GM08714 (cell line): ENCODE measurements around the gene DCUN1D3.
A peak's percentile ranks its signal among the peaks of the same experiment; 100 is the strongest.

Experiments used
- H3K4me3 ChIP-seq: fragments of 200-500 bp; sonication (Bioruptor generic); 2 replicates; pipeline ENCODE4 v1.5.1; 2014; ENCODE audit warnings: mild to moderate bottlenecking, low read length, inconsistent platforms
- ZNF274 ChIP-seq: IDR thresholded peaks from 2 replicates; pipeline ENCODE4 v1.6.1; 2012; ENCODE audit warnings: mild to moderate bottlenecking, low read depth, low read length

DCUN1D3 gene

DNA sequence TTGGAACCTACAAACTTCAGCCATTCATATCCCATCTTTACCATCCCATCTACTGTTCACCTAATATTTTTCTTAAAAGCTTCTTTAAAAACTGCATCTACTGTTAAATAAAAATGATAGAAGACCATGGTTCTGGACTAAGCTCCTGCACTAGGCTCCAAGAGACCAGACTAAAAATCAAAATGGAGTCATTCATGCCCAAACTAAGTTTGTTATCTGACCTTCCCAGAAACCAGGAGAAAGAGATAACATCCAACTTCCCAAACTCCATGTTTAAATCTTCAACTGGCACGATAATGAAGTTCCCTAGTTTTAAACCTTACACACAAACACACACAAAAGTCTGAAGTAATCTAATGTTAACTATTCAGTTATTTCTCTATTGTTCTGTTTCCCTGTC lies 13.8 kb downstream of the DCUN1D3 start:
- no peak for TF ChIP-seq ZNF274
- H3K4me3 ChIP-seq = no peak overlapping the region

DNA sequence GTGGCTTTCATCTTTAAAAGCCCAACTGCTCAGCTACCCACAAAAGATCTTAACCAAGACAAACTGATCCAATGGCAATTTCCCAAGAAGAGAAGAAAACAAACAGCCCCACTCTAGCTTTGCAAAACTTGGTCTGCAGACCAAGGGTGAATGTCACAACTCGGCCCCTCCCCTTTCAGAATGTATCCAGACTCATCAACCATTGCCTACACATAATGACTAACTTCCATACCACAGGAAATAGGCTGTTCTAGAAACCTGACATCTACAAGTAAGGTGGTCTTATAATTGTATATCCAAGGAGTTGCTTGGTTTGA lies 16.0 kb downstream of the DCUN1D3 start:
- no peak for TF ChIP-seq ZNF274

DNA sequence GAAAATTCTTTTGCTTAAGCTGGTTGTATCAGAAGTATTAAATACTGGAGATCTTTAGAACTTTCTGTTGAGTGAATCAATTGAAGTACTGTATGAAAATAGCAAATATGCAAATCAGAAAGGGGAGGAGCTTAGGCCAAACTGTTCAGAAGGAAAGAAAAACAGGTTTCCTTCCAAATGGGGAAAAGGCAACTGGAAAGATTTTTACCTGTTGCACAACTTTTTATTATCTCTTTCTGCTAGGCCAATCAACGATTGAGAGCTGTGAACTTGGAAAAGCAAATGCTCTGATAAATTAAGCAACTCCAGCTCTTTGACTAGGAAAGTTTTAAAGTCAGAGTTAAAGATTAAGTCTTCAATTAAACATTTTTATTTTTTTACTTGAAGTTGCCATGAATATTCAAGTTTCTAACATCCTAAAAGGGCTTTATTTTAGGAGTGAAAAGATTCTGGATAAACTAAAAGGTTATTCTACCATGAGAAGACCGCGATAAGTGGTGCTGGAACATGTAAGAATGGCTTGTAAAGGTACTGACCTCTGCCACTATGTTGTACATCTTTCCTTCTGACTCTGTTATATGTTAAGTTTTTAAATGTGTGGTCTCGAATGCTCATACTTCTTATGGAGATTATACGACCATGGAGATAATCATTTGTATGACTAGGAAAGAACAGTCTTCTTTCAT lies 16.5 kb downstream of the DCUN1D3 start:
- no peak for TF ChIP-seq ZNF274
- no peak overlapping the region for H3K4me3 ChIP-seq

More for the DNA sequence above, 16.0 kb downstream of the DCUN1D3 start:
- H3K4me3 ChIP-seq = no peak overlapping the region

DNA sequence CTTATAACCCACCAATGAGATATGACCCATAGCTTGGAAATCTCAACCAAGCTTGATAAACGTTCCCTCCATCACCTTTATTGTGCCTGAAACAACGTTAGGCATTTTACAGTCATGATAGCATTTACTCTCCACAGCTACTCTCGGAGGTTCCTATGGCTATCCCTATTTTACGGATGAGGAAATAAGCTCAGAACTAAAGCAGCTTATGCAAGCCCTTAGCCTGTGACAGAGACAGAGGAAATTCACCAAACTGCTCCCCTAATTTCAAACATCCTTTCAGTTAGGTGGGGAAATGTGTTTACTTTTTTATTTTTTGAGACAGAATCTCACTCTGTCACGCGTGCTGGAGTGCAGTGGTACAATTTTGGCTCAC lies 18.7 kb downstream of the DCUN1D3 start:
- no peak for TF ChIP-seq ZNF274
- H3K4me3 ChIP-seq = no peak overlapping the region

DNA sequence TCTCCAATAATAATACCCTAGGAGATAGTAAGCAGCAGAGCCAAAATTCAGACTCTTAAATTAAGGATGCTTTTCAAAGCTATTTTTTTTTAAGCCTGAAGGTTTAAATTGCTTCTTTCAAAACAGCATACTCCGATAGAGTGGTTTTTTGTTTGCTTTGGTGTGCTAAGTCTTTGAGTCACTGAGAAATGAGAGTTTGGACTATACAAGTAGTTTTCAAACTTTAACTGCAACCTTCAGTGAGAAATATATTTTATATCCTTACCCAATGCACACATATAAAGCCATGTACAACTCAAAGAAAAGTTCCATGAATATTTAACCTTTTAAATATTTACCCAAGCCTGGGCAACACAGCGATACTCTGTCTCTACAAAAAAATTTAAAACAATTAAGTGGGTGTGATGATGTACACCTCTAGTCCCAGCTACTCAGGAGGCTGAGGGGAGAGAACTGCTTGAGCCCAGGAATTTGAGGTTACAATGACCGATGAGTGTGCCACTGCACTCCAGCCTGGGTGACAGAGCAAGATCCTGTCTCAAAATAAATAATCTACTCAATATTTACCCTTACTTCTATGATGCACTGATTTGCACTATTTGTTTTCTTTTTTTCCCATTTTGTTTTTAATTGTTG lies 19.2 kb downstream of the DCUN1D3 start:
- no peak for TF ChIP-seq ZNF274
- H3K4me3 ChIP-seq = no peak overlapping the region

DNA sequence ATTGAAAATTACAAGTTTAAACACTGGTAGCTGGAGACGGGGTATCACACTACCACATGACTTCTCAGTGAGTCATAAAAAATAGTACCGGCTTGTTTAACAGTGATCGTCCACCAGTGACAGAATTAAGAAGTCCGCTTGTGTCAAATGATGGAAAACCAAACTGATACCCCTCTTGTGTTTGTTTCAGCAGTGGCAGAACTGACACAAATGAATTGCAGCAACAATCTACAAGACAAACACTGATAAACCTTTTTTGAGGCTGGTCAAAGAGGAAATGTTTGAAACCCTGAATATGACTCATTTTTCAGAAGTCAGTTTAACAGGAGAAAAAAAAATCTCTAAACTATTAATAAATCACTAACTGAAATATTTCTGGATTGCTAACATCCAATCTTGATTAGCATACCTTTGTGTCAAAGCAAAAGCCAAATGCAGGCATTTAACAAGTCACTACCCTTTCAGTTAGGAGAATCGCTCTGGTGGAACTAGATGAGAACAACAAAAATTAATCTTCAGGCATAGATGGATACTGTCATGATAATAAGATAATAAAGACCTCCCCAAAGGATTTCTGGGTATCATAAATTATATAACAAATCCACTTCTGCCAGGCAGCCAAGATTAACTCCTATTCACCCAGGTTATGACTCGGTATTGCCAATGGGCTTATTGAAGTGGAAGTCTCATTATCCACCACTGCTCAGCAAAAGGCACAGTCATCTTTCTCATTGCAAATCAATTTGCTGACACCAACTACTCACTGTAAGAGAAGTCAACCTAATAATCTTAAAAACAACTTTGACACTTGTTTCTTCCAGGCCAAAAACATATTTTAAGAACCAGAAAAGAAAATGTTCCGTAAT lies 20.8 kb downstream of the DCUN1D3 start:
- no peak overlapping the region for H3K4me3 ChIP-seq
- TF ChIP-seq ZNF274 = no peak

DNA sequence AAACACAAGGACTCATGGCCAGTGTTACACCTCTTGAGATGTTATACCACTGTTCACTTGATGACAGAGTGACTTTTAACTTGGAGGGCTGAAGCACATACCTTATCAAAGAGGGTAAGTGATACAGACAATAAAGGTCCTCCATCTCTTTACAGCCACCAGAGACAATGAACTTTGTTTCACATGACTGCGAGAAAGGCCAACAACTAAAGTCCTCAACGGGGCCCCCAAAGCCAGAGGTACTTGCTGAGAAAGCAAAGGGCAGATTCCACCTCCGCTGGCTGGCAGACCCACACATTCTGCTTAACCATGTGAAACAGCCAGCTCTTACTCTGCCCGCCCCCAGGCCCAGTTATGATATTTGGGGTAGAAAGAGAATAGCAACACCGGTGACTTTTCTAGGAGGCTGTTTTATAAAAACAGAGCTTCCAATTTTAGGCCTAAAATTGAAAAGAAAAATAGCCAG lies 21.4 kb downstream of the DCUN1D3 start:
- TF ChIP-seq ZNF274 = no peak
- peak overlapping the region; percentile 28; the same call in 1 of the 2 replicates for H3K4me3 ChIP-seq

DNA sequence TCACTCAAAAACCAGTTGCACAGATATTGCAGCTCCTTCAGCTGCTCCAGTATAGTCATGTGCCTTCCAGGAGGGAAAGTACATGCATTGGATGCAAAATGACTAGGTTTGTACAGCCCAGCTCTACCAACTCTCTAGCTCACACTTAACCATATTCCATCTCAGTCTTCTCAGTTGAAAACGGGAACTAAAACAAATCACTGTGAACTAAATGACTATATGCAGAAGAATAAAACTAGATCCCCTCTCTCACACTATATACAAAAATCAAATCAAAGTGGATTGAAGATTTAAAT lies 24.9 kb downstream of the DCUN1D3 start:
- no peak for TF ChIP-seq ZNF274
- H3K4me3 ChIP-seq = peak overlapping the region; percentile 42; the same call in 1 of the 2 replicates

DNA sequence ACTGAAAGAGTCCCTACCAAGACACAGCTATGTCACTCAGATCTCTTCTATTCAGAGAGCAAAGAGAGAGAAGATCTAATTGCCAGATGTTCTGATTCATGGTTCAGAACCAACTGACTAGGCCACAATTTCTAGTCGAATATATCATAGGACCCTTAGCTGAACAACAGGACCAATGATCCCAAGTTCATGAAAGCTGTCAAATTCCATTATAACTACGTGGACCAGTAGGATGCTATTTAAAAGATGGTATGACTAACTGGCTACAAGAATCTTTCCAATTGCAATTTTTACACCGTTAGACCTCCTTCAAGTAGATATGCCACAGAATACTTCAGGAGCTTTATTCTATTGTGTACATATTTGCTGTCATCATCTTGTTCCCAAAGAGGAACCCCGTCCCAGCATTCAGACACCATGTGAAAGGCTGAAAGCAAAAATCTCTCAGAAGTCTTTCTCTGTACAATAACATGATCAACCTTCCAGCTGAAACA lies 26.0 kb downstream of the DCUN1D3 start:
- no peak for TF ChIP-seq ZNF274
- H3K4me3 ChIP-seq = no peak overlapping the region

DNA sequence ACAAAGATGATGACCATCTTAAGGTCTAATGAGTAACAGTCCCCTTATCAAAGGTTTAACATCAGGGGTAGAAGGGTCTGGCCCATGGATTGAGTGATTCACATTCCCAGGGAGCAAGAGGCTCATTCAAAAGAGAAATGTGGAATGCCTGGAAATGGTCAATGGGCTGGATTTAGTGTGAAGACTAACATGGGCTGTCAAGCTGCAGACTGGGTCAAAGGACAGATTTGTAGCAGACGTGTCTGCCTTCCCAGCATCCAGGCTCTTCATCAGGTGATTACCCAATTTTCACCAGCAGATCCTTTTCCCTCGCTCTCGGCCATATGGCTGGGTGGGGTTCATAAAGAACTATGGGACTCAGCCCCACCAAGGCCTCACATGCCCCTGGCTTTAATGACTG lies 26.8 kb downstream of the DCUN1D3 start:
- TF ChIP-seq ZNF274 = no peak
- no peak overlapping the region; the same call in 1 of the 2 replicates for H3K4me3 ChIP-seq

DNA sequence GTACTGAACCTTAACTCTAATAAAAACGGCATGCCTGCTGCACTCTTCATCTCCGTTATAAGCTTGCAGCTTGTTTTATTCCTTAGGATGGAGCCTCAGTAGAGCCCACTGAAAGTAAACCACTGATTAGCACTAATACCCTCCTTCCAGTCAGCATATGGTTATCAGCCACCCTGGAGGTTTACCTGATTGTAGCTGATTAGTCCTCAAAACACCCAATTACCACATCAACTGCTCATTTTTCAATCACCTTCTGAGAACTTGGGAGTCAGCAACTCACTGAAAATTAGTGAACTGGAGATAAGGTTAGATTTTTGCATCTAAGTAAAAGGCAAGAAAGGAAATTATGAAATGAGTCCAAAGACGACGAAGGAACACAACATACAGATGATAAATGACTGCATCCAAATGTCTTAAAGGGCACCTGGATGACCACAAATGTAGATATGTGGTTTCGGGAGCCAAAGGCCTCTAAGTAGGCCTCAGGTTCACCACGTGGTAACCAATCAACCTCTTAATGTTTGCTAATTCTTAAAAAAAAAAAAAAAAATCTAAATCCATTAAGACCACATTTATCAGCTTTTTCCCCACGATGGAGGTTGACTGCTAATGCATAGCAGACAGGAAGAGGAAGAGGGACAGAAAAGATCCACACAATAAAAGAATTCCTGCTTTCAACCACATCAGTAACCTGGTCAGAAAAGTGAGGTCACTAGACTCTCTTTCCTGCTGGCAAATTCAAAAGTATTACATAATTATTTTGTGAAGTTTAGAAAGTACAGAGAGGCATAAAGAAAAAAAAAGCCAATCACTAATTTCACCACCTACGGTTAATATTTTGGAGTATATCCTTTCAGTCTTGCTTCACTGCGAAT lies 28.0 kb downstream of the DCUN1D3 start:
- no peak overlapping the region for H3K4me3 ChIP-seq
- TF ChIP-seq ZNF274 = no peak

DNA sequence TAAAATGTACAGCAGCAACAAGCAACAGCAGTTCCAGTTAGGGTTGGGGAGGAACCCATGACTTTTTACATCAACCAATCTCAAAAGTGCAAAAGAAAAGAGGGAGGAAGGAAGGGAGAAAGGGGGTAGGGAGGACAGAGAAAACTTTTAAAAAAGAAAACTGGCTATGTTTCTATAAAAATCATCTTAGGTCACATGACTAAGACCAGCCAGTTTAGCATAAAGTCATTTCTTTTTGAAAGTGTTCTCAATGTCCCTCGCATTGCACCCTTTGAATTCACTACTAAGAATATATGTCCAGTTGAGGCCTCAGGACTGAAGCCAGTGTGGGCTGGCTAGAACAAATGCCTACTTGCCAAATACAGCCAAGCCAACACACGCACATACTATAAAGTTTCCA lies 28.9 kb downstream of the DCUN1D3 start:
- no peak for TF ChIP-seq ZNF274
- no peak overlapping the region for H3K4me3 ChIP-seq

DNA sequence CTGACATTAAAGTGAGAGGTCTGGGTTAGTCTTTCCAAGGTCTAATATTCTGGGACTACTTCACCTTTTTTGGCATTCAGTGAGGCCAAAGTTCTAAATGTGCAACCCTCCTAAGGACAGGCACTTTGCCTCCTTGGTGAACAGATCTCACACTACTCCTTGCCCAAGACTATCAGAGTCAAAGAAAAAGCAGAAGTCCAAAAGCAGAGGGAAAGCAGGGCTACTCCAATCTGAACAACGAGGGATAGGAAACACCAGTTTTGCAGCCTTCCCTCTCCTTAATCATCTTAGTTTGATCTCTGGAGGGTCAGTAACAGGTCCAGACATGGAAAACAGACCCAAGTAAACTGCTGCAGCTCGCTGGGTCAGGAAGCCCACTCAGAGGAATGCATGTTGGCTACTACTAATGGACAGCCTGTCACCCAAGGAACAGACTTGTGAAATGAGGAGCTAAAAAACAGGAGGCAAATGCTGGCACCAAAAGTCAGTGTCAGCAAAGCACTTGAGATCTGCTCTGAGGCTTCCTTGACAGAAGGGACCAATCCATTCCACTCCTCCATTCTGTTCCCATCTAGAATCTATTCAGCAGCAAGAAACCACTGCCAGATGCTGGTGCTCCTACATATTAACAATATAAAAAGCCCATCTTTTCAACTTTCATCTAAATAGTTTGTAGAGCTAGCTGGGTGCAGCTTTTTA lies 29.9 kb downstream of the DCUN1D3 start:
- H3K4me3 ChIP-seq = no peak overlapping the region
- TF ChIP-seq ZNF274 = no peak
